GM19324 (cell line): ENCODE results near the gene ALPP.
"Not testable (repeated sequence)": the region's sequence is repeated elsewhere in the genome, so short reads cannot be mapped to it uniquely, and the experiment has no call there.

Experiments
- ATAC-seq: cut with Tn5 transposase; IDR thresholded peaks from one replicate; pipeline ENCODE4 v1.9.1; 2021; ENCODE audit warnings: mild to moderate bottlenecking, moderate library complexity; ENCODE audit not compliant: unreplicated experiment, low FRiP score

The ALPP gene

DNA sequence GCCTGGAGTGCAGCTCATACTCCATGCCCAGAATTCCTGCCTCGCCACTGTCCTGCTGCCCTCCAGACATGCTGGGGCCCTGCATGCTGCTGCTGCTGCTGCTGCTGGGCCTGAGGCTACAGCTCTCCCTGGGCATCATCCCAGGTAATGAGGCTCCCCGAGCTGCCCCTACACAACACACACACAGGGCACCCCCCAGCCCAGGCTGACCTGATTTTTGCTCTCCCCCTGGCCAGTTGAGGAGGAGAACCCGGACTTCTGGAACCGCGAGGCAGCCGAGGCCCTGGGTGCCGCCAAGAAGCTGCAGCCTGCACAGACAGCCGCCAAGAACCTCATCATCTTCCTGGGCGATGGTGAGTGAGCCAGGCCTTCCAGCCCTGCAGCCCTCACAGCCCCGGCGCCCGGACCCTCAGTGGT, at the start of gene ALPP:
TSS of gene ALPP (plus strand) at position 17 of the 417 bp plus-strand sequence. CDS start at position 69, 52 bp downstream.
- not testable (repeated sequence) for ATAC-seq

DNA sequence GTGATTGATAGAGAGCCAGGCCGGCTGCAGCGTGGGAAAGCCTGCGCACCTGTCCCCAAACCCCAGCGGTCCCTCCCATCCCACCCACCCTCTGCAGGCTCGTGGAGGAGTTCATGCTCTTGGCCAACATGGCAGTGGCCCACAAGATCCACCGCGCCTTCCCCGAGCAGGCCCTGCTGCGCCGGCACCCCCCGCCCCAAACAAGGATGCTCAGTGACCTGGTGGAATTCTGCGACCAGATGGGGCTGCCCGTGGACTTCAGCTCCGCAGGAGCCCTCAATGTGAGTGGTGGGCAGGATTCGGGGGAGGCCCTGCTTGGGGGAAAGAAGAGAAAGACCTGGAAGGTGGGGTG, 48.9 kb upstream of the ALPP start:
- ATAC-seq = no peak

DNA sequence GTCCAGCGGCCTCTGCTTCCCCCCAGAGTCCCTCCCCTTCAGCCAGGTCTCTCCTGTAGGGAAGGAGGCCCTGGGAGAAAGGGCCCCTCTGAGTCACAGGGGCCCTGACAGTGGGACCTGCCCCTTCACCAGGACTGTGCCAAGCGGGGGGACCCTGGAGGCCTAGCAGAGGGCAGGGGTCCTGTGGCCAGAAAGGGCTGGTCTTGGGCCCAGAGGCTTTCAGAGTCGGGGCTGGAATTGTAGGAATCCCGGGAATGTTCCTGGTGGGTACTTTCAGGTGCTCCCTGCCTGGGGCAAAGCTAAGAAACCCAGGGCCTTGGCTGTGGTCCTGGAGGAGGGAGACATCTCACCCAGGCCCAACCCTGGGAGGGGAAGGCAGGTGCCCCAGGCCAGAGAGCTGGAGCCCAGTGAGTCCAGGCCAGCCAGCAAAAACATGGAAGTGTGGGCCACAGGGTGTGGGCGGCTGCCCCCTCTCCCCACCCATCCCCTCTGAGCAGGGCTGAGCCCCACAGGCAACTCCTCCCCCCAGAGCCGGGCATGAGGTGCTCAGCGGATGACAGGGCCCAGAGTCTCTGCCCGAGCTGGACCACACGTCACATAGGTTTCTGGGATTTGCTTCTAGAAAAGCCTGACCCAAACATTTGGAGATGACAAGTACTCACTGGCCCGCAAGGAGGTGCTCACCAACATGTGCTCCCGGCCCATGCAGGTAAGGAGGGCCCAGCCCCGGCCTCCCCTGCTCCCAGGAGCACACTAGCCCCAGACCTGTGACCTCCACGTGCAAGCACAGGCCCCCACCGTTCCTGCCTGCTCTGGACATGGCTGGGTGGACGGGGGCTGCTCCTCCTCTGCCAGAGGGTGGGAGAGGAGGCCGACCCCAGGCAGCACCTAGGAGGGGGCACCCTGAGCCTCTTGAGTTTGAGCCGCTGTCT, 48.2 kb upstream of the ALPP start:
- no peak for ATAC-seq

DNA sequence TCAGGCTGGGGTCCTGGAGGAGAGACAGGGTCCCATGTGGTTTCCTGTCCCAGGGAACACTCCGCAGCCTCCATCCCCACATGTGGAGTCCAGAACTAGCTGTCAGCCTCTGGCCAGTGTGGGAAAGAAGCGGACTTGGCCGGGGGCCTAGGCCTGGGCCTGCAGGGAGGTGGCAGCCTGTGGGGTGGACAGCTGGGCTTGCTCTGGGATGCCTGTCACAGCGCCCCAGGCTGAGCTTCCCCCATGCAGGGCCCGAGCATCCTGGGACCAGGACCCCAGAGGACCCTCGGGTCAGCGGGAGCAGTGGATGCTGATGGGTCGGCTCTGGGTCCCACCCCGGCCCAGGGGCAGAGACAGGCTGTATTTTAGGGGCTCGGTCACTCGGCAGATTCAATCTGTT, 47.5 kb upstream of the ALPP start:
- ATAC-seq = not testable (repeated sequence)

DNA sequence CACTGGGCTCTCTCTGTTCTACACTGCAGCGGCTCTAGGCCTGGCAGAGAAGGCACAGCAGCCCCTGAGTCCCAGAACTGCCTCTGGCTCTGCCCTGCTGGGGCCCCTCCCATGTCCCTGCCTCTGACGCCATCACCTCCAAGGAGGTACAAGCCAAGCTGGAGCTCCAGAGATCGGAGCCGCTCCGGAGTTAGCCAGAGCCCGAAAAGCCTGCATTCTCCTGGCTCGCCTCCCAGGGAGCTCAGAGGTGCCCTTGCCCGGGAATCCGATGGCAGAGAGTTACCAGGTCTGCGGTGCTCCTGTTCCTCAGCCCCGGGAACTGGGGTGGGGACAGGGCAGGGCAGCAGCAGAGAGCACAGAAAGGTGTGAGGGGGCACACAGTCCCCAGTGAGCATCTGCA, 46.9 kb upstream of the ALPP start:
- not testable (repeated sequence) for ATAC-seq

DNA sequence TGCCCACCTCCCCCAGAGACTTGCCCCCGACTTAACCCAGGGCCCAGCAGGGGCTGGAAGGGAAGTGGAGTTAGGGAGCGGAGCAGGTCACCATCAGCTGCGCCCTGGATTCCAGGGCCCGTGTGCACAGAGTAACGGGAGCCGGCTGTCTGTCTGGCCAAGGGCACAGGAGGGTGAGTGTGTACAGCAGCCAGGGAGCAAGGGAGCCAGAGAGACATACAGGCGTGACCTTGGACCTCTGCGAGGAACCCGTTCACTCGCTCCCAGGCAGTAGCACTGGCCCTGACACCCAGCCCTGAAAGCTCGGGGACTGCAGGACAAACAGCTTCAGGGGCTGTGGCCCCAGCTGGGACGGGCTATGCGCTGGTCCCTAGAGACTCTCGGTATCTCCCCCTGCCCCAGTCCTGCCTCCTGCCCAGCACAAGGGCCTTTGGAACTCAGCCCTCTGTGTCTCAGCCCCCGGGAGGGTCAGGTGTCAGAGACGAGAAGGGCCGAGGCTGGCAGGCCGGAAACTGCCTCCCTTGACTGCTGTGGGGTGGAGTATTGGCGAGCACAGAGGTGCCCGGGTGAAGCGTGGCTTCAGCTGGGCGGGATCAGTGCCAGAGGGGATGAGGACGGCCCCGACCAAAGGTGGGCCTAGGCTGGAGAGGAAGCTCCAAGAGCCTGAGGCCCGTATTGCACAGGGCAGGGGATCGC, 46.2 kb upstream of the ALPP start:
- ATAC-seq = not testable (repeated sequence)

DNA sequence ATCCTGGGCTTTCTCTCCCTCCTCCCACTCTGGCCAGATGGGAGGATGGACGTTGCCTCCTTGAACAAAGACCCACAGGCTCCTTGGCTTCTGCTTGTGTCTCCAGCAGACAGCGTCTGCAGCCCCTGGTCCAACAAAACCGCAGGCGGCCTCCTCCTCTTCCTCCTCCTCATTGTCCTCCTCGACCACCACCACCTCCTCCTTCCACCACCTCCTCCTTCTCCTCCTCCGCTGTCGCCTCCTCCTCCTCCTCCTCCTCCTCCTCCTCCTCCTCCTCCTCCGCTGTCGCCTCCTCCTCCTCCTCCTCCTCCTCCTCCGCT, 45.7 kb upstream of the ALPP start:
- ATAC-seq = no peak

DNA sequence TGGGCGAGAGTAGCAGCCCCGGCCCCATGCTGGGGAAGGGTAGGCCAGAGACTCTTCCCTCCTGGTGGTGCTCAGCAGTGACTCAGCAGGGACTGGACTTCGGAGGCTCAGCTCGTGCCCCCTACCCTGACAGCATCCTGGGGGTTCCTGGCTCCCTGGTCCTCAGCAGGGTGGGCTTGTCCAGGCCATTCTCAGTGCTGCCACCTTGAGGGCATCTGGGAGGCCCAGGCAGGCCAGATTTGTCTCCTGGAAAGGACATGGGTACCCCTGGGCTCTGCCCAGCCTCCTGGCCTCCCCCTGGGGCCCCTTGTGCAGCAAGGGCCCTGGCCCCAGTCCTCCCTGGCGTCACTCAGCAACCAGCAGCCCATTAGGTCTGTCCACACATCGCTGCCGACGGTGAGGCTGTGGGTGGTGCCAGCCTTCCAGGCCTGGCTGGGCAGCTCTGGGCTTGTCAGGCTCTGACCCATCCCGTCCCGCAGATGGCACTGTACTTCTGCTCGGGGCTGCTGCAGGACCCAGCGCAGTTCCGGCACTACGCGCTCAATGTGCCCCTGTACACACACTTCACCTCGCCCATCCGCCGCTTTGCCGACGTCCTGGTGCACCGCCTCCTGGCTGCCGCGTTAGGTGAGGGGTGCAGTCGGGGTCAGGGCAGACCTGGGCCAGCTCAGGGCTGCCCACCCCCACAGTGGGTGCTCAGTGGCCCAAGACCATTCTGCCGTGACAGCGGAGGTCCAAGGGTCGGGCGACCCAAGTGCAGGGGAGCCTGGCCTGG, 45.0 kb upstream of the ALPP start:
- no peak for ATAC-seq

DNA sequence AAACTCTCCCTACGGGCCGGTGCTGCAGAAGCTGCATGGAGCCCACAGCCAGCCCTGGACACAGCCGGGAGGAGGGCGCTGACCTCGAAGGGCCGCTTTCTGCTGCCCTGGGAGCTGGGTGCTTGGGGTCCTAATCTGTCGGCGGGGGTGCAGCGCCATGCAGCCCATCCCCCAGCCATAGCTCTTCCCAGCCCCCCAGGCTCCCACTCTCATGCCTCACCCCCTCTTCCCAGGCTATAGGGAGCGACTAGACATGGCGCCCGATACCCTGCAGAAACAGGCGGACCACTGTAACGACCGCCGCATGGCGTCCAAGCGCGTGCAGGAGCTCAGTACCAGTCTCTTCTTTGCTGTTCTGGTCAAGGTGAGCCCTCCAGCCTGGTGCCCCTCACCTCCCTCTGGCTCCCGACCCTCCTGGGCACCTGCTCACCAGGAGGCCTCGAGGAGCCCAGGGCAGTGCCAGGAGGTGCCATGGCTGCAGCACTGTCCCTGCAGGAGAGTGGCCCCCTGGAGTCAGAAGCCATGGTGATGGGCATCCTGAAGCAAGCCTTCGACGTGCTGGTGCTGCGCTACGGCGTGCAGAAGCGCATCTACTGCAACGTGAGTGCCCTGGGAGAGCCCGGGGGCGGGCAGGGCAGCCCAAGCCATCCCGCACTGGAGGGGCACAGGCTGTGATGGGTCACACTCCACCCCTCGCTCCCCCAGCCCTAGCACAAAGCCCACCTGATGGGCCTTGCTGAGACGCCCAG, 44.2 kb upstream of the ALPP start:
- not testable (repeated sequence) for ATAC-seq

DNA sequence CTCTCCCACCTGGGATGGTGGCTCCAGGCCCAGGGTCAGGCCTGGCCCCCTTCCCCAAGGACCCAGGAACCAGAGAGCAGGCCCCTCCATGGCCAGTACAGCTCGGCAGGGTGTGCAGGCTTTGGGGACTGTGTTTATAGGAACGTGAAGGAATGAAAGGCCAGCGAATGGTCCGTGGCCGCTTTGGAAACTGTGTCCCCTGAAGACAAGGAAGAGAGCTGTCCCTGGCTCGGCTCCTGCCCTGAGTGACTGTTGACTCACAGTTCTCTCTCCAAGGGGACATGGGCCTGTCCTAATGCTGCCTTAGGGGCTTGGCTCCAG, 43.7 kb upstream of the ALPP start:
- ATAC-seq = not testable (repeated sequence)

DNA sequence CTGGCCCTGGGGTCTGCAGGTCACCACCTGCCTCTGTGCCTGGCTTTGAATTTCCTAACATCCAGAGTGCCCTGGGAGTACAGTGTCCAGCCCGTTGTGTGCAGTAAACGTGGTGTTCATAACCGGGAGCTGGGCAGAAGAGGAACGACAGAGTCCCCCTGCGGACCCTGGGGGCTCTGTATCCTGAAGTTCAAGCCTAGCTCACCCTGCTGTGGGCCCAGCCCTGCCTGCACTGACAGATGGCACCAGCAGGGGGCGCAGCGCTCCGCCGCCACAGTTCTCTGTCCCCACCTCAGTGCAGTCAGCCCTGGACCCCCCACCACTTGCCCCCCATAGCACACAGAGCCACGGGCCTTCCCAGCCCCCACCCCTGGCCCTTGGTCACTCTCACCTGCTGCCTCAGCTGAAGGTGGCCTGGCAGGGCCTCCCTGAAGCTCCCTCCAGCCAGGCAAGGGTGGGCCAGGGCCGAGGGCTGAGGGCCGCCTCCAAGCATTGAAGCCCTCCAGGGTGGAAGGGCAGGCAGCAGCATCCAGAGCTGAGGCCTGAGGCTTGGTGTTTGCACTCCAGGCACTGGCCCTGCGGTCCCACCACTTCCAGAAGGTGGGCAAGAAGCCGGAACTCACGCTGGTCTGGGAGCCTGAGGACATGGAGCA, 43.2 kb upstream of the ALPP start:
- ATAC-seq = not testable (repeated sequence)

DNA sequence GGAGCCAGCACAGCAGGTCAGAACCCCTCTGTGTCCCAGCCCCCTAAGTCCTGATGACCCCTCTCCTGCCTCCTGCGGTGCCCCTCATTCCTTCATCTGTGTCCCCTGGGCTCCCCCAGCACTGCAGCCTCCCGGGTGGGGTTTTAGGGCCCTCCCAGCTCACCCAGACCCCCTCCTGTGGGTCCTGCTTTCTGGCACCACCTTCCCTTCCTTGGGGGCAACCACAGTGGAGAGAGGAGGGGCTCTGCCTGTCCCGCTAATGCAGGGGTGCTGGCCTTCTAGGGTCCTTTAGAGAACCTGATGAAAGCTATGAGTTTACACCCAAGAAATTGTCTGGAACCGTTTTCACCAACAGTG, 42.7 kb upstream of the ALPP start:
- ATAC-seq = no peak

DNA sequence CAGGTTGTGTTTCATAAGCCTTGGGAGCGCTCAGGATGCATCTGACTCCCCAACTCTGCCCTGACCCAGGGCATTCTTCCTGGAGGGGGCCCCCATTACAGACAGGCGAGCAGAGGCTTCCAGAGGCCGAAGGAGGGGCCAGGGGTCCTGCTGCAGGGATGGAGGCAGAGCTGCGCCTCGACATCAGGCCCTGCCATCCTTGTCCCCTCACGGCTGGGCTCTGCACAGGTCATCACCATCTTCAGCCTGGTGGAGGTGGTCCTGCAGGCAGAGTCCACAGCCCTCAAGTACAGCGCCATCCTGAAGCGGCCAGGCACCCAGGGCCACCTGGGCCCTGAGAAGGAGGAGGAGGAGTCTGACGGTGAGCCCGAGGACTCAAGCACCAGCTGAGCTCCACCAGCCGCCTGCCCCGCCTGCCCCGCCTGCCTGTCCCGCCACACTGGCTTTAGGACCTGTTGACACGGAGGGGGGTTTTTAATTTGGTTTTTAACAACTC, 42.3 kb upstream of the ALPP start:
- ATAC-seq = no peak

DNA sequence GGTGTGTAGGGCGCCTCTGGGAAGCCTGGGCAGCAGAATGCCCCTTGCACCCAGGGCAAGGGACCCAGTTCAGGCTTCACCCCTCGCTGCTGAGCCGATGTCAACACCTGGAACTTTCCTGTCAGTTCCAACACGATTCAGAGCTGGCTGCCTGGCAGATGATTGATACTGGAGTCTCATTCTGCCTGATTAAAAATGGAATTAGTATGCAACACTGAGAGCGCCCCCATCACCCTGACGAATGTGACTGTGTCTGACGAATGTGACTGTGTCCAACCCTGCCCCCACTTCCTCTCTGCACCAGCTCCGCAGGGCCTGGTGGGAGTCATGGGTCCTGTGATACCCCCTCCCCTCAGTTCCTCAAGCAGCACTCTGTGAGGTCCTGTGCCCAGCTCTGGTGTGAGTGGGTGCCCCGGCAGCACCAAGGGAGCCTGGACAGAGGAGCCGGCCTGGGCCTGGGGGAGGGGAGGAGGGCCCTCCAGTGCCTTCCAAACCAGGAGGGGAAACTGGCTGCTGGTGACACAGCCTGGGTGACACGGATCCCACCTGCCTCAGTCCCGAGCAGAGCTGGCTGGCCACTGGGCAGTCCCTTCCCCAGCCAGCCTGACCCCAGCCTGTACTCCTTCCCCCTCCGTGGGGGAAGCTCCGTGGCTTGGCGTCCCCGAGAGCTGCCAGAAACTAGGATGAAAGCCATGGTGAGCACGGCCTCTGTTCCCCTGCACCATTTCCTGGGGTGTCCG, 41.4 kb upstream of the ALPP start:
- ATAC-seq = no peak

DNA sequence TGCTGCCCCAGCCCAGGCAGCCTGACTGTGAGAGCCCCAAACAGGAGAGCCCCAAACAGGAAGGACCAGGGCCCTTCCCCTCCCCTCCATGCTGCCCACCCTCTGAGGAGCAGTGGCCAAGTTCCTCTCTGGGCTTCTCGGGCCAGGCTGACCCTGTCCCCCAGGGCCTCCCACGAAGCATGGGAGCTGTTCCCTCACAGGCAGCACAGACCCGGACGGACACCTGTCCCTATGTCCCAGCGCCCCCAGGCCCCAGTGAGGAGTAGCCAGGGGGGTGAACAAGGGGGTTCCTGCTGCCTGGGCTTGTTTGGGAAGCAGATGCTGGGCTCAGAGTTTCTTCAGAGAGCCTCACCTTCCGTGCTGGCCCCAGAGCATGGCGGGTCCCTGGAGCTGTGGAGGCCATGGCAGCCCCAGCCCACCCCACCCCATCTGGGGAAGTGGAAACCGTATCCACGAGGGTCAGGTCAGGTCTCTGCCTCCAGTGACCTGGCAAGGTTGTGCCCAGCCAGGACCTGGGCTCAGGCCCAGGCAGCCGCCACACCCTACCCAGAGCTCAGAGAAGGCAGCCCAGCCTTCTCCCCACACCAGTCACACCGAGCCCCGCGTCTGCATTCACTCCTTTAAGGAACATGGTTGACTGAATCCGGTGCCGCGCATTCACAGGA, 40.3 kb upstream of the ALPP start:
- not testable (repeated sequence) for ATAC-seq

DNA sequence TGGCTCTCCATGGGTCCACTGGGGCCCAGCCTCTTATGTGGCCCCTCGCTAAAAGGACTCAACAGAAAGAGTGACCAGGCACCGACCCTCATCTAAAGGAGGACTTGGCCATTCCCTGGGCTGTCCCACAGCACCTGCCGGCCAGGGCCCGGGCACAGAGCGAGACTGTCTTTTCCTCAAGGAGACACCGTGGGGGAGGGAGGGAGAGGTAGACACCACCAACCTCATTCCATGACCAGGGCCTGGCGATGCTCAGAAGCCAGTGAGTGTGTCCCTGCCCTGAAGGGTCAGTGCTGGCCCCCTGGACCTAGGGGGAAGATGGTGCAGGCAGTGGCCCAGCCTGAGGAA, 39.8 kb upstream of the ALPP start:
- ATAC-seq = no peak

DNA sequence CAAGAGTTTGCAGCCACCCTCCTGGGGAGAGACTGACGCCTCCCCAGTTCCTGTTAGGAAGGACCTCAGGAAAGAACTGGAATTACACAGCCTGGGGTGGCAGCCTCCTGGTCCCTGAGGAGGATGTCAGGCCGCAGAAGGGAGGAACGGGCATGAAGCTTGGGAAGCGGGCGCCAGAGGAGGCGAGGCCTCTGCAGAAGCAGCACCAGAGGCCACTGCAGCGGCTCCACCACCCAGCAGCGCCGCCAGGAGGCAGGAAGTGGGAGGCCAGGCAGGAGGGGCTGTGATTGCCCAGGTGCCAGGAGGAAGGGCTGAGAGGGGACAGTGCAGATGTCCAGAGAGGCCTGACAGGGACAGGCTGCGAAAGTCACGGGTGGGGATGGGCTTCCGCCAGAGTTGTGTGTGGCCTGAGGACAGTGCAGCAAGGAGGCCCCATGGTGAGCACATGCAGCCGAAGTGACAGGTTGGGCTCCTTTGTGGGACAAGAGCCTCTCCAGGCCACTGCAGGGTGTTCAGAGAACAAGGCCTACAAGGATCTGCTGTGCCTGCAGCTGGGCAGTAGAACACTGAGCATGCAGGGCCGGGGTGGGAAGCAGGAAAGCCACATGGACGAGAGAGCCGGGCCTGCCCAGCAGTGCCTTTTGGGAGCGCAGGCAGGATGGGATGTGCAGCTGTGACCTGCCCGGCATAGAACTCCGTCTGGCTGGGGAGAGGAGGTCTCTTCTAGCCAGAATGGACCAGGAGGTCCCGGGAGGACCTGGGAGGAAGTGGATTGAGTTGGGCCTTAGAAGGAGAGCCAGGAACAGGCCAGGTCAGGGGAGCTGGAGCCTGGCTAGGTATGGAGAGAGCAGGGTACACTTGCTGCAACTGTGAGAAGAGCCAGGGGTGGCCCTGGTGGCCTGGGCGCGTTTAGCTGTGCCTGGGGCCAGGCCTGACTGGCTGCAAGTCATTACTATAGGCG, 39.1 kb upstream of the ALPP start:
- no peak for ATAC-seq
